DOHH2 (cell line): ENCODE data around the gene FAS.

Experiments
- H3F3A ChIP-seq: fragments of 200-600 bp; sonication (generic), shearing (Covaris generic); 2 replicates; pipeline ENCODE4 v1.6.0; 2016; ENCODE audit warnings: antibody characterized with exemption, mild to moderate bottlenecking; ENCODE audit not compliant: control insufficient read depth, insufficient read depth
- H3K27ac ChIP-seq: fragments of 200-600 bp; sonication (generic); 2 replicates; pipeline ENCODE4 v1.5.1; 2014; ENCODE audit warnings: low read depth, mild to moderate bottlenecking, low read length, moderate library complexity
- H3K27me3 ChIP-seq: fragments of 200-600 bp; sonication (generic); 2 replicates; pipeline ENCODE4 v1.6.1; 2014; ENCODE audit warnings: mild to moderate bottlenecking, low read length, mixed read lengths; ENCODE audit not compliant: control insufficient read depth
- H3K36me3 ChIP-seq: fragments of 200-600 bp; sonication (generic); 2 replicates; pipeline ENCODE4 v1.6.1; 2014; ENCODE audit warnings: mild to moderate bottlenecking, low read length, moderate library complexity, mixed read lengths; ENCODE audit not compliant: control insufficient read depth
- H3K4me1 ChIP-seq: fragments of 200-600 bp; sonication (generic); 2 replicates; pipeline ENCODE4 v1.6.1; 2014; ENCODE audit warnings: mild to moderate bottlenecking, low read length, mixed read lengths; ENCODE audit not compliant: control insufficient read depth
- H3K4me2 ChIP-seq: fragments of 200-600 bp; sonication (generic); 2 replicates; pipeline ENCODE4 v1.6.0; 2014; ENCODE audit warnings: mild to moderate bottlenecking, low read length, moderate library complexity
- H3K4me3 ChIP-seq: fragments of 200-600 bp; sonication (generic); 2 replicates; pipeline ENCODE4 v1.5.1; 2014; ENCODE audit warnings: mild to moderate bottlenecking, low read length, mixed read lengths
- H3K79me2 ChIP-seq: fragments of 200-600 bp; sonication (generic); 2 replicates; pipeline ENCODE4 v1.6.1; 2014; ENCODE audit warnings: mild to moderate bottlenecking, low read length, mixed read lengths; ENCODE audit not compliant: control insufficient read depth
- H3K9me2 ChIP-seq: fragments of 200-600 bp; sonication (generic); replicated peaks from 2 replicates; pipeline ENCODE4 v1.6.1; 2014; ENCODE audit warnings: mild to moderate bottlenecking, low read length, mixed read lengths; ENCODE audit not compliant: control insufficient read depth
- H3K9me3 ChIP-seq: fragments of 200-600 bp; sonication (generic); 2 replicates; pipeline ENCODE4 v1.6.1; 2014; ENCODE audit warnings: antibody characterized with exemption, low read length, mixed read lengths; ENCODE audit not compliant: control insufficient read depth, insufficient read depth
- H4K20me1 ChIP-seq: fragments of 200-600 bp; sonication (generic); 2 replicates; pipeline ENCODE4 v1.6.0; 2014; ENCODE audit warnings: low read depth, mild to moderate bottlenecking, antibody characterized with exemption, low read length, moderate library complexity; ENCODE audit not compliant: control insufficient read depth, insufficient read depth
- EZH2phosphoT487 ChIP-seq: fragments of 200-600 bp; sonication (generic); IDR thresholded peaks from 2 replicates; pipeline ENCODE4 v1.6.1; 2017; ENCODE audit warnings: borderline replicate concordance, mild to moderate bottlenecking, antibody characterized with exemption, low read length, moderate library complexity, mixed read lengths
- TF ChIP-seq, protein P1 (sequence below): fragments of 200-600 bp; sonication (generic); IDR thresholded peaks from one replicate; pipeline ENCODE4 v1.5.1; 2014; ENCODE audit warnings: antibody characterized with exemption, mild to moderate bottlenecking, low read depth, low read length; ENCODE audit not compliant: poor library complexity, severe bottlenecking

FAS gene

DNA sequence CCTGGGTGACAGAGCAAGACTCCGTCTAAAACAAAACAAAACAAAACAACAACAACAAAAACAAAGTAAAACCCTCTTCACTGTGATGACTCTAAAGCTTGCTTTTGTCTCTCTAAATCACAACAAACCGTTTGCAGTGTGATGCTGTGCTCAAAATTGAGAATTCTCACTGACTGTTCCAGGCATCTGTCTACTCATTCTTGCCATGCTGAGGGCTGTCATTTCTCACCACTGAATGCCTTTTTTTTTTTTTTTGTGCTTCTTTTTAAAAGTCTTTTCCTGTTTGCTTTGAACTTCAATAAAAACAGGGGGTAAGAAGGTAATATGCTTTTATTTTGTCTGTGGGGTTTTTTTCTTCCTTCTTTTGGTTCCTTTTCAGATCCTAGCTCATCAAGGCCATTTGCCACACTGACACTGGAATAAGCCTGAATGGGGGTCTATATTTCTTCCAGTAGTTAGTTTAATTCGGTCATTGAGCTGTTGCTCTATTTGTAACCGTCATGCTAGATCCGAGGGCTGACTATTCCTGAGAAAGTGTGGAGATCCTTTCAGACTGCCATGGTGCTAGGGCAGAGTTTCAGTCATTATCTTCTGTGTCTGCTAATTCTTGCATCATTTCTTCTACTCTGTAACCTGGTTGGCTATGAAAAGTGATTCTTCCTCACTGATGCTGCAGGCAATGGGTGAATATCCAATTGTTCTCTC is 10.6 kb downstream of the FAS start:
- H3K4me3 ChIP-seq = no peak overlapping the region
- H4K20me1 ChIP-seq = no peaks in the 10 kb centered on the region
- H3K79me2 ChIP-seq = no peaks in the 10 kb centered on the region

DNA sequence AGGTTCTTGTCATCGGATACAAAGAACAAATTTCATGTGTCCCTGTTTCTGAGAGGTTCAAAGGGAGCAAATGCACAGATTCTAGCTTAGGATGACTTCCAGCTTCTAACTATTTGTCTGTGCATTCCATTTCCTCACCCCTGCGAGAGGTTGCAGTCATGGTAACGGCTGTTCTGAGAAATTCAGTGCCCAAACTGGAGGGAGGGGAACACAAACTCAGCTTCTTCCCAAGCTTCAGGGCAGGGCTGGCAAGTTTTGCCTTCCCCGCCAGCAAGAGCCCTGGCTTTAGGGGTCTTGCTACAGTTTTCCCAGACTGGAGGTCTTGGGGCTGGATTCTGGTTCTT is 11.1 kb downstream of the FAS start:
- Histone ChIP-seq H3K9me2 (no peaks in the 10 kb centered on the region), H3F3A (no peaks in the 10 kb centered on the region), H4K20me1 (no peaks in the 10 kb centered on the region), H3K4me1 (peaks cover 23% of the 10 kb centered on the region), H3K27ac (no peak overlapping the region), H3K79me2 (no peaks in the 10 kb centered on the region), H3K9me3 (no peaks in the 10 kb centered on the region), H3K36me3 (no peaks in the 10 kb centered on the region), H3K4me2 (no peak overlapping the region), H3K27me3 (peaks cover 15% of the 10 kb centered on the region), H3K4me3 (no peak overlapping the region)
- TF ChIP-seq EZH2phosphoT487 = no peak
- TF ChIP-seq, protein P1, sequence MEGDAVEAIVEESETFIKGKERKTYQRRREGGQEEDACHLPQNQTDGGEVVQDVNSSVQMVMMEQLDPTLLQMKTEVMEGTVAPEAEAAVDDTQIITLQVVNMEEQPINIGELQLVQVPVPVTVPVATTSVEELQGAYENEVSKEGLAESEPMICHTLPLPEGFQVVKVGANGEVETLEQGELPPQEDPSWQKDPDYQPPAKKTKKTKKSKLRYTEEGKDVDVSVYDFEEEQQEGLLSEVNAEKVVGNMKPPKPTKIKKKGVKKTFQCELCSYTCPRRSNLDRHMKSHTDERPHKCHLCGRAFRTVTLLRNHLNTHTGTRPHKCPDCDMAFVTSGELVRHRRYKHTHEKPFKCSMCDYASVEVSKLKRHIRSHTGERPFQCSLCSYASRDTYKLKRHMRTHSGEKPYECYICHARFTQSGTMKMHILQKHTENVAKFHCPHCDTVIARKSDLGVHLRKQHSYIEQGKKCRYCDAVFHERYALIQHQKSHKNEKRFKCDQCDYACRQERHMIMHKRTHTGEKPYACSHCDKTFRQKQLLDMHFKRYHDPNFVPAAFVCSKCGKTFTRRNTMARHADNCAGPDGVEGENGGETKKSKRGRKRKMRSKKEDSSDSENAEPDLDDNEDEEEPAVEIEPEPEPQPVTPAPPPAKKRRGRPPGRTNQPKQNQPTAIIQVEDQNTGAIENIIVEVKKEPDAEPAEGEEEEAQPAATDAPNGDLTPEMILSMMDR = no peak

More for the DNA sequence above, 10.6 kb downstream of the FAS start:
- Histone ChIP-seq H3F3A (no peaks in the 10 kb centered on the region), H3K4me1 (peaks cover 24% of the 10 kb centered on the region), H3K27ac (no peak overlapping the region), H3K27me3 (peaks cover 15% of the 10 kb centered on the region), H3K9me3 (no peaks in the 10 kb centered on the region), H3K9me2 (no peaks in the 10 kb centered on the region), H3K4me2 (no peak overlapping the region), H3K36me3 (no peaks in the 10 kb centered on the region)
- TF ChIP-seq EZH2phosphoT487 = no peak

DNA sequence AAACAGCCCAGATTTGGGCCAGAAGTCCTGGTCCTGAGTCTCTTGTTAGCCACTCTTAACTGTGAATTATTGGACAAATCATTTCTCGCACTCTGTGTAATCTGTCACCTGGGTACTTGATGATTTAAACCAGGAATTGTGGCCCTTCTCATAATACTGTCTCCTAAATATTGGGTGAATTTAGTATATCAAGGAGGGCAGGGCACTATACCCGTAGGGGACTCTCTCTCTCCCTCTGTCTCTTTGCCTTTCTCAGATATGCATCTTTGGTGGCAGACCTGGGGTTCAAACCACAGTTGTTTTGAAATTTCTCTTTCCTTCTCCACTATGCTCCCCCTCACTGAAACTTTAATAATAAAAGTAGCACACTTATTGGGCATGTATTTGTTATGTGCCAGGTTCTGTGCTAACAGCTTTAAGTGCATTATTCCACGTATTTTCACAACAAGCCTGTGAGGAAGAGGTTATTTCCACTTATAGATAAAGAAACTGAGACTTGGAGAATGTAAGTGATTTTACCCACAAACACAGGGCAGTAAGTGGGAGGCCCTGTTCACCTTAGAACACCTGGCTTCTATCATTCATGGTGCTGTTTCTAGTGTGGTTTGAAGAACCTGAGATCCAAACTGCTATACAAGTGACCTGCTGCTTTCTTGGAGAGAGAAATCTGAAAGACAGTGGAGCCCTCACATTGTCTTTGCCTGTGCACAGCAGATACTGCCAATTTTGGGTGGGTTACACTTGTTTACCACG is 11.8 kb downstream of the FAS start:
- H3K9me2 ChIP-seq = no peaks in the 10 kb centered on the region
- peaks cover 15% of the 10 kb centered on the region for H3K27me3 ChIP-seq
- no peak overlapping the region for H3K4me2 ChIP-seq
- H4K20me1 ChIP-seq = no peaks in the 10 kb centered on the region
- no peak overlapping the region for H3K27ac ChIP-seq
- no peak overlapping the region for H3K4me3 ChIP-seq
- H3K36me3 ChIP-seq = no peaks in the 10 kb centered on the region
- no peaks in the 10 kb centered on the region for H3F3A ChIP-seq
- no peaks in the 10 kb centered on the region for H3K79me2 ChIP-seq
- TF ChIP-seq, protein P1 = no peak
- TF ChIP-seq EZH2phosphoT487 = no peak
- peaks cover 18% of the 10 kb centered on the region for H3K4me1 ChIP-seq
- no peaks in the 10 kb centered on the region for H3K9me3 ChIP-seq

DNA sequence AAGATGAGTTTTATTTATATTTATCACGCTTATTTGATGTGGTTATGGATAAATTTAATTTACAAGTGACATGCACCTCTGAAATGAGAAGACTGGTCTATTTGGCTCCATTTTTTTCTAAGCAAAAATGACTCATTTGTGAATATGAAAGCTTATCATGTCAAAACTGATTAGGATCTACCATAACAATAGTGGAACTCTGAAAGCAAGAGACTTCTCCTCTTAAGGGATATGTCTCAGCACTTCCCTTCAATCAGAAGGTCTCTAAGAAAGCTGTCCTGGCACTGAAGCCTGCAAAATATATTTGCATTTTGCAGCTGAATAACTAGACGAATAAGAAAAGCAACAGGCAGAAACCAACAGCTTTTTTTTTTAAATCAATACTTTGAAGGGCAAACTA is 12.7 kb downstream of the FAS start:
- TF ChIP-seq, protein P1 = no peak
- TF ChIP-seq EZH2phosphoT487 = no peak

More for the DNA sequence above, 12.7 kb downstream of the FAS start:
- H3F3A ChIP-seq = no peaks in the 10 kb centered on the region
- no peak overlapping the region for H3K27ac ChIP-seq
- H4K20me1 ChIP-seq = no peaks in the 10 kb centered on the region
- H3K9me2 ChIP-seq = no peaks in the 10 kb centered on the region
- H3K4me1 ChIP-seq = peaks cover 18% of the 10 kb centered on the region
- H3K27me3 ChIP-seq = peaks cover 15% of the 10 kb centered on the region
- H3K36me3 ChIP-seq = no peaks in the 10 kb centered on the region
- no peaks in the 10 kb centered on the region for H3K79me2 ChIP-seq
- no peaks in the 10 kb centered on the region for H3K9me3 ChIP-seq
- H3K4me3 ChIP-seq = no peak overlapping the region
- H3K4me2 ChIP-seq = peak overlapping the region; percentile 12; the same call in 1 of the 2 replicates
